ENCODE data around the gene DEAF1. TPM values are rescaled to one million over a fixed set of nuclear protein-coding genes. Genes with fewer than 3 reads are reported as not detected.

DEAF1 gene
- total and polyA plus RNA-seq, 2 of the 13 experiments (the other 11 are each of a cell fraction or from before 2014, with no cell fraction given) = 22.3 to 29.6 TPM

GRCh38 chr11:704781-705645, 10.0 kb upstream of the DEAF1 start (continued):
- TF ChIP-seq NFAT5 (CRISPR knock-in tag; IDR thresholded peaks at IDR 0.05) (peak; percentile 39; the same call in 1 of the 2 replicates), PAX8 (CRISPR knock-in tag; IDR thresholded peaks at IDR 0.05; ENCODE audit: borderline replicate concordance) (no peak), TP53 (CRISPR knock-in tag; conservative IDR thresholded peaks at IDR 0.05) (peak; percentile 86; the same call in 1 of the 2 replicates), ZBTB21 (CRISPR knock-in tag; IDR thresholded peaks at IDR 0.05) (no peak), ZNF329 (CRISPR knock-in tag; IDR thresholded peaks at IDR 0.05; ENCODE audit: low read depth) (peak; percentile 63; the same call in 1 of the 2 replicates), ZFYVE20 (CRISPR knock-in tag; IDR thresholded peaks at IDR 0.05; ENCODE audit: borderline replicate concordance, low read depth) (no peak), ARID3A (IDR thresholded peaks at IDR 0.05; ENCODE audit: low read depth, low read length) (no peak), MED13 (CRISPR knock-in tag; IDR thresholded peaks at IDR 0.05) (0 out of 2 replicates have a peak, but pooled peaks have one; percentile 70), RELA (CRISPR knock-in tag; IDR thresholded peaks at IDR 0.05) (no peak), THRA (CRISPR knock-in tag; IDR thresholded peaks at IDR 0.05; ENCODE audit: borderline replicate concordance) (peak; percentile 94), RBFOX2 (IDR thresholded peaks at IDR 0.05; ENCODE audit: low read depth, low read length) (peak; percentile 92), TBX2 (CRISPR knock-in tag; IDR thresholded peaks at IDR 0.05; ENCODE audit: borderline replicate concordance) (peak; percentile 97), NR3C1 (CRISPR knock-in tag; IDR thresholded peaks at IDR 0.05) (no peak)
